ENCODE measurements around the gene PPEF2.

The PPEF2 gene

DNA sequence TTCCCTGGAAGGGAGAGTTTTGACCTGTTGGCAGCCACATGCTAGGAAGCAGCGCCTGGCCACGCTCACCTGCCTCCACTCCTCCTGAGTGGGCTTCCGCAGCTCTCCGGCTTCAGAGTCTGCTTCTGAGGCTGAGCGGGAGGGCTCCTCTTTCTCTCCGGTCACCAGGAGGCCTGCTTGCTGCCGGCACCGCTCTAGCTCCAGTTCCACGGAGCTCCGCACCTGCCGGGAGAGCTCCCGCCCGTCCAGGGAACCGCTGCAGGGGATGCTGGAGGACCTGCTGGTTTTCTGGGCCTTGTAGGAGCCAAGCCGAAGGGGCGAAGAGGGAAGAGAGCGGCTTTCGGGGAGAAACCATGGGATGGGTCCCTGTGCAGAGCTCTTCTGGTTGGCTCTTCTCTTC lies 26.0 kb downstream of the PPEF2 start:
- H3K27ac ChIP-seq = no peak overlapping the region
- no peak for TF ChIP-seq ZFX (IDR thresholded peaks at IDR 0.05; ENCODE audit: borderline replicate concordance)
- no peak for TF ChIP-seq CTCF (IDR thresholded peaks at IDR 0.05)

DNA sequence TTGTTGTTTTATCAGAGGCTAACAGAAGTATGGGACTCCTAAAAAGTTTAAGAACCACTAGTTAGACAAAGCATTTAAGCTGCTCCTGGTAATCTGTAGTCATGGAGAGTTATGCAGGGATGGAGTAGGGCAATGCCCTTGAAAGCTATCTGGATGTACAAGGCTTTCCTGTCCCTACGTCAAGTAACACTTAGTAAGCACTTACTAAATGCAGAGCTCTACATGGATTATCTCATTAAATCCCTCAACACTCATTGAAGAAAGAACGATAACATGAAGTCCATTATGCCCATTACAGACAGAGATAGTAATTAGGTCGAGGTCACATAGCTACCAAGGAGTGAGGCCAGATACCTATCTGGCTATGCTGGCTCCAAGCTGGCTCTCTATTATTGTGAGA lies 33.2 kb downstream of the PPEF2 start:
- no peak overlapping the region for H3K27ac ChIP-seq
- no peak for TF ChIP-seq ZFX (IDR thresholded peaks at IDR 0.05; ENCODE audit: borderline replicate concordance)
- TF ChIP-seq CTCF (IDR thresholded peaks at IDR 0.05) = no peak

- H3K27ac ChIP-seq = no peak overlapping the region
- TF ChIP-seq CTCF (IDR thresholded peaks at IDR 0.05) (no peak), ZFX (IDR thresholded peaks at IDR 0.05; ENCODE audit: borderline replicate concordance) (no peak)
These were observed 35.1 kb downstream of the PPEF2 start for GRCh38 chr4:75867130-75867529.

DNA sequence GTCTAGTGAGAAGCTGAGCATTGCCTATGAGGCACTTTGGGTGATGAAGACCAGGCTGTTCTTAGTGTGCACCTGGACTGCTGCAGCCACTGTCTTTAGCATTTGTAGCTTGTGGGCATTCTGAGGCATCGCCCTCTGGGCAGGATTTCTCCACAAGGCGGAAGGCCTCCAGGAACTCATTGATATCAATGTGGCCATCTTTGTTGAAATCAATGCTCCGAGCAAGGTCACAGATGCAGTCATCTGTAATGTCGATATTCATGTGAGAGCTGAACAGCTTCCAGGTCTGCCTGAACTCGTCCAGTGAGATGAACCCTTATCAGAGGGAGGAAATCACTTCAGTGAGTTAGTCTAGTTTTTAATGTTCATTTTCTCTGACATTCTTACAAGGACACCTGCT lies 41.6 kb downstream of the PPEF2 start:
- H3K27ac ChIP-seq = no peak overlapping the region
- TF ChIP-seq ZFX (IDR thresholded peaks at IDR 0.05; ENCODE audit: borderline replicate concordance) (no peak), CTCF (IDR thresholded peaks at IDR 0.05) (no peak)

DNA sequence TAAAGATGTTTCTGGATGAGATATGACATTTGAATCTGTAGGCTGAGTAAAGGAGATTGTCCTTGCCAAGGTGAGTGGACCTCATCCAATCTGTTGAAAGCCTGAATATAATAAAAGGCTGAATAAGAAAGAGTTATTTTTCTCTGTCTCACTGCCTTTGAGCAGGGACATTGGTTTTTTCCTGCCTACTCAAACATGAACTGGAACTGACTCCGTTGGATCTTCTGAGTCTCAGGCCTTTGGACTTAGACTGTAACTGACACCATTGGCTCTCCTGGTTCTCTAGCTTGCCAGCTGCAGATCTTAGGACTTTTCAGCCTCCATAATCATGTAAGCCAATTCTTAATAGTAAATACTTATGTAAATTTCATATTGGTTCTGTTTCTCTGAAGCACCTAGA lies 43.5 kb downstream of the PPEF2 start:
- TF ChIP-seq CTCF (IDR thresholded peaks at IDR 0.05) (no peak), ZFX (IDR thresholded peaks at IDR 0.05; ENCODE audit: borderline replicate concordance) (no peak)

GRCh38 chr4:75849461-75849860 lies 52.8 kb downstream of the PPEF2 start:
- TF ChIP-seq ZFX (IDR thresholded peaks at IDR 0.05; ENCODE audit: borderline replicate concordance) (no peak), CTCF (IDR thresholded peaks at IDR 0.05) (no peak)
- H3K27ac ChIP-seq = no peak overlapping the region

More for the DNA sequence above, 43.5 kb downstream of the PPEF2 start:
- no peak overlapping the region for H3K27ac ChIP-seq

GRCh38 chr4:75848891-75849290 lies 53.4 kb downstream of the PPEF2 start:
- TF ChIP-seq CTCF (IDR thresholded peaks at IDR 0.05) (no peak), ZFX (IDR thresholded peaks at IDR 0.05; ENCODE audit: borderline replicate concordance) (no peak)
- H3K27ac ChIP-seq = no peak overlapping the region
